ENCODE measurements around the gene MICU1. TPM values are rescaled to one million over a fixed set of nuclear protein-coding genes. Genes with fewer than 3 reads are reported as not detected.

Gene MICU1
- polyA plus RNA-seq, 1 of the 3 experiments (the other 2 are of a cell fraction) = 24.6 TPM

DNA sequence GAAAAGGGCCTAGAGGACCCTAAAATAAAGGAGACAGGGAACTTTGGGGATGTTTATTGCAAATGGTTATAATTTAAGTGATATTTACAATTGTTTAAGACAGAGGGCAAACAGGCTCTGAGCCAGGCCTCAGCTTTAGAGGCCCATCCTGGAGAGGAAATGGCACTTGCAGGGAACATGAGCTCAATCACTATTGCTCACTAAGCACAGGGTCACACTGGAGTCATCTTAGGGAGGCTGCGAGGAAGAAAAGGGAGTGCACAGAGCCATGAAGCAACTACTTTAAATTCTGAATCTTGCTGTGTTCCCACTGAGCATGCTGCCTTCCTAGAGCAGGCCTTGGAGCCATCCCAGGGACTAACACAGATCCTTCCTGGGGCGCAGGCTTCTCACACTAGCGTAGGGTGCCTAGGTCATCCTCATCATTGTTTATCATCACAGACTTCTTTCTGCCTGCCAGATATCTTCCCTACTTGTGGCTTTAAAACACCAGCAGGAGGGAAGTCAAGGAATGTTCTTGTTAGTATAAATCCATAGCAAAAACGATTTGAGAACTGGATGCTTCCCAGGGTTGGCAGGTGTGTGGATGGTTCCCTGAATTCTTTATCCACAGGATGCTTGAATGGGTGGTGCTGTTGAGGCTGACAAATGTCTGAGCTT, 258.4 kb downstream of the MICU1 start:
- peaks cover 2 to 12% of the 10 kb centered on the region in 2 experiments; a peak in 1 of 4 replicates for H3K4me1 ChIP-seq (ENCODE audit: control insufficient read depth in 1 of 2, insufficient read depth in 2 of 2, low read depth in 1 of 2, low read length in 1 of 2)
- H3F3A ChIP-seq (replicated peaks; ENCODE audit: insufficient read depth) = peaks cover 5% of the 10 kb centered on the region
- no peak overlapping the region for H3K4me2 ChIP-seq
- no peaks in the 10 kb centered on the region for H3K79me2 ChIP-seq (ENCODE audit: insufficient read depth)
- H3K27me3 ChIP-seq (ENCODE audit: insufficient read depth) = no peaks in the 10 kb centered on the region
- TF ChIP-seq TCF12 (IDR thresholded peaks at IDR 0.05) (no peak), FOSL2 (IDR thresholded peaks at IDR 0.05; ENCODE audit: borderline replicate concordance, low read depth) (no peak), CHD2 (IDR thresholded peaks at IDR 0.05; ENCODE audit: low read length, partially characterized antibody) (no peak), RCOR1 (IDR thresholded peaks at IDR 0.05; ENCODE audit: low read length) (no peak), NRF1 (IDR thresholded peaks at IDR 0.05; ENCODE audit: low read depth, low read length) (no peak), EP300 (IDR thresholded peaks at IDR 0.05; ENCODE audit: borderline replicate concordance in 1 of 2, low read depth in 1 of 2, low read length in 1 of 2) (no peak), TAF1 (IDR thresholded peaks at IDR 0.05; ENCODE audit: borderline replicate concordance, low read depth, low read length) (no peak), MXI1 (IDR thresholded peaks at IDR 0.05; ENCODE audit: low read depth, low read length) (no peak), ELF1 (IDR thresholded peaks at IDR 0.05) (no peak), TEAD4 (IDR thresholded peaks at IDR 0.05; ENCODE audit: borderline replicate concordance, insufficient read depth) (no peak), POLR2AphosphoS5 (IDR thresholded peaks at IDR 0.05; ENCODE audit: low read depth, low read length) (no peak), SMC3 (IDR thresholded peaks at IDR 0.05; ENCODE audit: low read depth, low read length) (no peak), MEF2A (IDR thresholded peaks at IDR 0.05; ENCODE audit: borderline replicate concordance, low read depth) (no peak)
- TF ChIP-seq, protein P1, sequence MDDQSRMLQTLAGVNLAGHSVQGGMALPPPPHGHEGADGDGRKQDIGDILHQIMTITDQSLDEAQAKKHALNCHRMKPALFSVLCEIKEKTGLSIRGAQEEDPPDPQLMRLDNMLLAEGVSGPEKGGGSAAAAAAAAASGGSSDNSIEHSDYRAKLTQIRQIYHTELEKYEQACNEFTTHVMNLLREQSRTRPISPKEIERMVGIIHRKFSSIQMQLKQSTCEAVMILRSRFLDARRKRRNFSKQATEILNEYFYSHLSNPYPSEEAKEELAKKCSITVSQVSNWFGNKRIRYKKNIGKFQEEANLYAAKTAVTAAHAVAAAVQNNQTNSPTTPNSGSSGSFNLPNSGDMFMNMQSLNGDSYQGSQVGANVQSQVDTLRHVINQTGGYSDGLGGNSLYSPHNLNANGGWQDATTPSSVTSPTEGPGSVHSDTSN (IDR thresholded peaks at IDR 0.05) = no peak
- TF ChIP-seq, protein P2, sequence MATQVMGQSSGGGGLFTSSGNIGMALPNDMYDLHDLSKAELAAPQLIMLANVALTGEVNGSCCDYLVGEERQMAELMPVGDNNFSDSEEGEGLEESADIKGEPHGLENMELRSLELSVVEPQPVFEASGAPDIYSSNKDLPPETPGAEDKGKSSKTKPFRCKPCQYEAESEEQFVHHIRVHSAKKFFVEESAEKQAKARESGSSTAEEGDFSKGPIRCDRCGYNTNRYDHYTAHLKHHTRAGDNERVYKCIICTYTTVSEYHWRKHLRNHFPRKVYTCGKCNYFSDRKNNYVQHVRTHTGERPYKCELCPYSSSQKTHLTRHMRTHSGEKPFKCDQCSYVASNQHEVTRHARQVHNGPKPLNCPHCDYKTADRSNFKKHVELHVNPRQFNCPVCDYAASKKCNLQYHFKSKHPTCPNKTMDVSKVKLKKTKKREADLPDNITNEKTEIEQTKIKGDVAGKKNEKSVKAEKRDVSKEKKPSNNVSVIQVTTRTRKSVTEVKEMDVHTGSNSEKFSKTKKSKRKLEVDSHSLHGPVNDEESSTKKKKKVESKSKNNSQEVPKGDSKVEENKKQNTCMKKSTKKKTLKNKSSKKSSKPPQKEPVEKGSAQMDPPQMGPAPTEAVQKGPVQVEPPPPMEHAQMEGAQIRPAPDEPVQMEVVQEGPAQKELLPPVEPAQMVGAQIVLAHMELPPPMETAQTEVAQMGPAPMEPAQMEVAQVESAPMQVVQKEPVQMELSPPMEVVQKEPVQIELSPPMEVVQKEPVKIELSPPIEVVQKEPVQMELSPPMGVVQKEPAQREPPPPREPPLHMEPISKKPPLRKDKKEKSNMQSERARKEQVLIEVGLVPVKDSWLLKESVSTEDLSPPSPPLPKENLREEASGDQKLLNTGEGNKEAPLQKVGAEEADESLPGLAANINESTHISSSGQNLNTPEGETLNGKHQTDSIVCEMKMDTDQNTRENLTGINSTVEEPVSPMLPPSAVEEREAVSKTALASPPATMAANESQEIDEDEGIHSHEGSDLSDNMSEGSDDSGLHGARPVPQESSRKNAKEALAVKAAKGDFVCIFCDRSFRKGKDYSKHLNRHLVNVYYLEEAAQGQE (IDR thresholded peaks at IDR 0.05; ENCODE audit: low read depth, low read length) = no peak
- TF ChIP-seq, protein P3, sequence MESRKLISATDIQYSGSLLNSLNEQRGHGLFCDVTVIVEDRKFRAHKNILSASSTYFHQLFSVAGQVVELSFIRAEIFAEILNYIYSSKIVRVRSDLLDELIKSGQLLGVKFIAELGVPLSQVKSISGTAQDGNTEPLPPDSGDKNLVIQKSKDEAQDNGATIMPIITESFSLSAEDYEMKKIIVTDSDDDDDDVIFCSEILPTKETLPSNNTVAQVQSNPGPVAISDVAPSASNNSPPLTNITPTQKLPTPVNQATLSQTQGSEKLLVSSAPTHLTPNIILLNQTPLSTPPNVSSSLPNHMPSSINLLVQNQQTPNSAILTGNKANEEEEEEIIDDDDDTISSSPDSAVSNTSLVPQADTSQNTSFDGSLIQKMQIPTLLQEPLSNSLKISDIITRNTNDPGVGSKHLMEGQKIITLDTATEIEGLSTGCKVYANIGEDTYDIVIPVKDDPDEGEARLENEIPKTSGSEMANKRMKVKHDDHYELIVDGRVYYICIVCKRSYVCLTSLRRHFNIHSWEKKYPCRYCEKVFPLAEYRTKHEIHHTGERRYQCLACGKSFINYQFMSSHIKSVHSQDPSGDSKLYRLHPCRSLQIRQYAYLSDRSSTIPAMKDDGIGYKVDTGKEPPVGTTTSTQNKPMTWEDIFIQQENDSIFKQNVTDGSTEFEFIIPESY (IDR thresholded peaks at IDR 0.05; ENCODE audit: borderline replicate concordance, low read depth) = no peak
- no peaks in the 10 kb centered on the region for H3K9me3 ChIP-seq
- no peaks in the 10 kb centered on the region for H3K36me3 ChIP-seq (replicated peaks in 1 of 2; ENCODE audit: control insufficient read depth in 1 of 2, insufficient read depth in 2 of 2, low read length in 1 of 2)
- no peak overlapping the region for H3K27ac ChIP-seq (ENCODE audit: low read depth in 2 of 2, low read length in 1 of 2)
- POLR2A ChIA-PET = no interaction called here
- no peaks in the 10 kb centered on the region for H4K20me1 ChIP-seq (ENCODE audit: insufficient read depth)
- whole genome bisulfite sequencing (ENCODE audit: low lambda C conversion rate) = 93% methylated on average over 4 of the region's 4 CpGs
- H3K9ac ChIP-seq = no peak overlapping the region
- no peak overlapping the region for H3K4me3 ChIP-seq (ENCODE audit: low read depth in 2 of 2, low read length in 1 of 2)
- no peaks in the 10 kb centered on the region for H3K9me2 ChIP-seq
- no peak overlapping the region for H2AFZ ChIP-seq (ENCODE audit: low read depth)
- CTCF ChIA-PET = interaction anchor here (0.9 to 4.6 kb wide), 2 partner anchors 467 to 693 kb away, joined by 3 to 90 read pairs; no protein-coding TSS in a partner anchor
- no peak for DNase-seq
